GM18951 (cell line): ENCODE results near the gene MSH4.
"Not testable (repeated sequence)": the region's sequence is repeated elsewhere in the genome, so short reads cannot be mapped to it uniquely, and the experiment has no call there.

Source experiments
- POLR2A ChIP-seq: IDR thresholded peaks from 4 replicates; pipeline ENCODE4 v1.6.1; 2011; ENCODE audit warnings: mild to moderate bottlenecking; ENCODE audit not compliant: insufficient read length, insufficient read depth; ENCODE audit errors: extremely low read depth
- in situ Hi-C: fragments of 300-500 bp; cut with MboI; formaldehyde crosslinking; loops from one replicate; pipeline ENCODE4 v1.12.0; 2022; ENCODE audit warnings: low sequenced_read_pairs, mixed read lengths, inconsistent platforms; ENCODE audit not compliant: unreplicated experiment

Gene MSH4

GRCh38 chr1:75785983-75786853, 10.5 kb upstream of the MSH4 start, which contains the start of gene RABGGTB:
Gene RABGGTB (plus strand): TSS chr1:75786256. CDS start chr1:75786272, 16 bp downstream.
- in situ Hi-C loops = no loop called here
- peak; percentile 99 for TF ChIP-seq POLR2A

- TF ChIP-seq POLR2A = no peak
These were observed 9.7 kb upstream of the MSH4 start for GRCh38 chr1:75786901-75787493.

GRCh38 chr1:75787524-75787923, 9.2 kb upstream of the MSH4 start:
- in situ Hi-C loops = no loop called here
- no peak for TF ChIP-seq POLR2A

More at GRCh38 chr1:75786901-75787493, 9.7 kb upstream of the MSH4 start:
- in situ Hi-C loops = no loop called here

- TF ChIP-seq POLR2A = no peak
- in situ Hi-C loops = no loop called here
These were observed 6.7 kb upstream of the MSH4 start for GRCh38 chr1:75789988-75790387.

GRCh38 chr1:75791022-75791421, 5.7 kb upstream of the MSH4 start:
- in situ Hi-C loops = no loop called here
- no peak for TF ChIP-seq POLR2A

- in situ Hi-C loops = no loop called here
- no peak for TF ChIP-seq POLR2A
These were observed 4.6 kb upstream of the MSH4 start for GRCh38 chr1:75792091-75792490.

GRCh38 chr1:75794382-75794781, 2.3 kb upstream of the MSH4 start:
- TF ChIP-seq POLR2A = no peak
- in situ Hi-C loops = no loop called here

GRCh38 chr1:75795703-75796193, 934 bp upstream of the MSH4 start:
- in situ Hi-C loops = no loop called here
- TF ChIP-seq POLR2A = no peak

- TF ChIP-seq POLR2A = no peak
- in situ Hi-C loops = no loop called here
These were observed 549 bp downstream of the MSH4 start for GRCh38 chr1:75797273-75797588.

GRCh38 chr1:75797606-75798216, 1.0 kb downstream of the MSH4 start:
- in situ Hi-C loops = no loop called here
- no peak for TF ChIP-seq POLR2A

- in situ Hi-C loops = not testable (repeated sequence)
These were observed 4.8 kb downstream of the MSH4 start for GRCh38 chr1:75801480-75801879.

GRCh38 chr1:75808921-75809320, 12.2 kb downstream of the MSH4 start:
- no peak for TF ChIP-seq POLR2A
- in situ Hi-C loops = no loop called here

- in situ Hi-C loops = not testable (repeated sequence)
These were observed 13.4 kb downstream of the MSH4 start for GRCh38 chr1:75810113-75810512.
